GM12878 (cell line): ENCODE measurements around the gene ANKRD1. TPM values are rescaled to one million over a fixed set of nuclear protein-coding genes. Genes with fewer than 3 reads are reported as not detected.
A peak's percentile ranks its signal among the peaks of the same experiment; 100 is the strongest.

Experiments used
- ATAC-seq: fragments of 200-7000 bp; cut with Tn5 transposase; 3 replicates; pipeline ENCODE4 v1.9.1; 2020; ENCODE audit warnings: mild to moderate bottlenecking, moderate library complexity
- BruUV-seq: library from RNA; stranded (reverse); fragments of 400-500 nt; replicated peaks from 2 replicates; lab custom pipeline; 2021; lab: Mats Ljungman, UMichigan
- CTCF ChIA-PET: fragments of 300-600 bp; sonication (Branson Sonifier 250); formaldehyde crosslinking; extraction: SDS; loops from one replicate; lab custom pipeline; 2021; ENCODE audit warnings: inconsistent platforms; lab: Yijun Ruan, JAX
- POLR2A ChIA-PET: fragments of 350-600 bp; formaldehyde crosslinking; extraction: SDS; loops from one replicate; lab custom pipeline; 2021; ENCODE audit warnings: inconsistent platforms; lab: Charles Lee
- RAD21 ChIA-PET: fragments of 300-600 bp; sonication (Branson Sonifier 250); formaldehyde crosslinking; loops from one replicate; lab custom pipeline; 2023; ENCODE audit warnings: antibody characterized with exemption; ENCODE audit not compliant: unreplicated experiment; lab: Charles Lee
- SMC1A ChIA-PET: fragments of 300-600 bp; sonication (Branson Sonifier 250); formaldehyde crosslinking; loops from one replicate; lab custom pipeline; 2023; ENCODE audit not compliant: unreplicated experiment, uncharacterized antibody; lab: Charles Lee
- DNase-seq: peaks from one replicate; pipeline ENCODE4 v3.0.0-alpha.2; 2011; ENCODE audit warnings: low read depth, low spot score
- FAIRE-seq: peaks from 3 replicates; lab custom pipeline; 2011; peaks lifted over from hg19 to GRCh38; lab: Jason Lieb, UNC
- H2AFZ ChIP-seq: 2 replicates; pipeline ENCODE4 v1.6.0; 2011; ENCODE audit warnings: low read depth, low read length, control low read depth; ENCODE audit not compliant: control insufficient read depth
- H3K27ac ChIP-seq: 2 replicates; pipeline ENCODE4 v1.5.1; 2011; ENCODE audit warnings: control low read depth; ENCODE audit not compliant: control insufficient read depth, insufficient read depth
- H3K27me3 ChIP-seq, 2 experiments: replicated peaks in 1 of 2; 2 replicates each; pipeline versions ENCODE4 v1.6.0 to v1.6.1; 2011; ENCODE audit warnings: low read length in 1 of 2; ENCODE audit not compliant: control insufficient read depth in 2 of 2, insufficient read depth in 2 of 2
- H3K36me3 ChIP-seq, 2 experiments: 2 replicates each; pipeline ENCODE4 v1.5.1; 2011; ENCODE audit warnings: low read length in 1 of 2; ENCODE audit not compliant: control insufficient read depth in 2 of 2, insufficient read depth in 2 of 2
- H3K4me1 ChIP-seq: 2 replicates; pipeline ENCODE4 v1.6.1; 2011; ENCODE audit warnings: mild to moderate bottlenecking, low read length, moderate library complexity, mixed read lengths; ENCODE audit not compliant: control insufficient read depth, insufficient read depth
- H3K4me2 ChIP-seq: 2 replicates; pipeline ENCODE4 v1.6.0; 2011; ENCODE audit warnings: control low read depth; ENCODE audit not compliant: control insufficient read depth, insufficient read depth
- H3K4me3 ChIP-seq: fragments of 200-600 bp; sonication (generic); 2 replicates; pipeline ENCODE4 v1.5.1; 2016
- H3K79me2 ChIP-seq: 2 replicates; pipeline ENCODE4 v1.6.0; 2011; ENCODE audit warnings: low read length; ENCODE audit not compliant: control insufficient read depth, insufficient read depth
- H3K9ac ChIP-seq: 2 replicates; pipeline ENCODE4 v1.8.0; 2011; ENCODE audit warnings: low read length, control low read depth, mixed read lengths; ENCODE audit not compliant: control insufficient read depth, insufficient read depth
- H3K9me3 ChIP-seq: replicated peaks from 3 replicates; pipeline ENCODE4 v1.5.1; 2011; ENCODE audit warnings: mild to moderate bottlenecking, low read length; ENCODE audit not compliant: control insufficient read depth, insufficient read depth
- H4K20me1 ChIP-seq: 2 replicates; pipeline ENCODE4 v1.6.0; 2011; ENCODE audit not compliant: control insufficient read depth, insufficient read depth
- ATF2 ChIP-seq: IDR thresholded peaks from 2 replicates; pipeline ENCODE4 v1.6.1; 2012; ENCODE audit warnings: low read length, inconsistent platforms
- BCL11A ChIP-seq: IDR thresholded peaks from 2 replicates; pipeline ENCODE4 v1.6.1; 2011; ENCODE audit warnings: low read depth, low read length
- CREM ChIP-seq: IDR thresholded peaks from 2 replicates; pipeline ENCODE4 v1.6.1; 2014; ENCODE audit warnings: antibody characterized with exemption, low read depth
- ELK1 ChIP-seq: IDR thresholded peaks from 2 replicates; pipeline ENCODE4 v1.6.1; 2012; ENCODE audit warnings: low read depth, low read length, improper control_type of control experiment
- IKZF1 ChIP-seq: fragments of 450-650 bp; conservative IDR thresholded peaks from 2 replicates; pipeline ENCODE4 v1.6.1; 2017; ENCODE audit warnings: antibody characterized with exemption, mild to moderate bottlenecking
- IKZF2 ChIP-seq, 2 experiments: fragments of 450-650 bp; IDR thresholded peaks; 2 replicates each; pipeline ENCODE4 v1.6.1; 2017; ENCODE audit warnings: mild to moderate bottlenecking in 2 of 2, moderate library complexity in 2 of 2
- IRF5 ChIP-seq: fragments of 450-650 bp; IDR thresholded peaks from 2 replicates; pipeline ENCODE4 v1.6.1; 2017; ENCODE audit warnings: borderline replicate concordance
- JUNB ChIP-seq: IDR thresholded peaks from 2 replicates; pipeline ENCODE4 v1.6.1; 2016; ENCODE audit warnings: antibody characterized with exemption, mild to moderate bottlenecking
- JUND ChIP-seq: IDR thresholded peaks from 2 replicates; pipeline ENCODE4 v1.6.1; 2012; ENCODE audit warnings: low read depth, mild to moderate bottlenecking, low read length, improper control_type of control experiment, moderate library complexity
- KDM1A ChIP-seq: fragments of 200-600 bp; sonication (generic); IDR thresholded peaks from 2 replicates; pipeline ENCODE4 v1.6.1; 2016; ENCODE audit warnings: borderline replicate concordance
- KLF5 ChIP-seq: fragments of 450-650 bp; IDR thresholded peaks from 2 replicates; pipeline ENCODE4 v1.6.1; 2014; ENCODE audit warnings: mild to moderate bottlenecking; ENCODE audit not compliant: partially characterized antibody
- MTA2 ChIP-seq: fragments of 450-650 bp; IDR thresholded peaks from 2 replicates; pipeline ENCODE4 v1.6.1; 2016; ENCODE audit warnings: low read depth, mild to moderate bottlenecking, moderate library complexity
- NFIC ChIP-seq: IDR thresholded peaks from 2 replicates; pipeline ENCODE4 v1.6.1; 2012; ENCODE audit warnings: low read depth, mild to moderate bottlenecking, inconsistent platforms, low read length, moderate library complexity
- RCOR1 ChIP-seq: conservative IDR thresholded peaks from 2 replicates; pipeline ENCODE4 v1.6.1; 2012; ENCODE audit warnings: low read depth, low read length, improper control_type of control experiment
- RUNX3 ChIP-seq: IDR thresholded peaks from 2 replicates; pipeline ENCODE4 v1.6.1; 2012; ENCODE audit warnings: low read length, inconsistent platforms
- SIX5 ChIP-seq: IDR thresholded peaks from 2 replicates; pipeline ENCODE4 v1.6.1; 2011; ENCODE audit warnings: mild to moderate bottlenecking, low read depth, low read length, moderate library complexity; ENCODE audit not compliant: severe bottlenecking
- USF2 ChIP-seq: IDR thresholded peaks from 2 replicates; pipeline ENCODE4 v1.6.1; 2011; ENCODE audit warnings: low read depth, low read length, improper control_type of control experiment, borderline replicate concordance
- ZNF24 ChIP-seq: fragments of 450-650 bp; IDR thresholded peaks from 2 replicates; pipeline ENCODE4 v1.6.1; 2017; ENCODE audit warnings: antibody characterized with exemption, mild to moderate bottlenecking
- ZSCAN29 ChIP-seq: fragments of 450-650 bp; IDR thresholded peaks from 2 replicates; pipeline ENCODE4 v1.6.1; 2017; ENCODE audit warnings: mild to moderate bottlenecking, moderate library complexity
- WGBS: methylation state at CpG from one replicate; pipeline ENCODE4 v1.1.6; 2016; ENCODE audit warnings: low lambda C conversion rate; ENCODE audit not compliant: insufficient replicate concordance, insufficient coverage; ENCODE audit errors: missing lambda C conversion rate; 5-methylcytosine and 5-hydroxymethylcytosine counted together
- in situ Hi-C: fragments of 300-500 bp; cut with MboI; formaldehyde crosslinking; loops from 9 replicates; pipeline ENCODE4 v1.14.3; 2018; ENCODE audit warnings: mixed read lengths
- intact Hi-C: fragments of 100-400 bp; cut with micrococcal nuclease; formaldehyde crosslinking; loops from one replicate; pipeline ENCODE4 v1.14.2; 2022; ENCODE audit not compliant: unreplicated experiment
- polyA plus RNA-seq, 11 experiments: library from polyadenylated mRNA; depleted of rRNA in 4 of 11; unstranded in 6 of 11; stranded (reverse) in 5 of 11; fragments of >200 nt; fragmentation: Nextera tagmentation in 4 of 11; fragmentation: Illumina TruSeq in 1 of 11; extraction: Ambion mirVana in 4 of 11; extraction: Trizol in 1 of 11; gene quantifications; 1 replicate in 1 of 11; 2 replicates in 10 of 11; pipeline versions ENCODE4 v1.2.1 to v1.2.3, GENCODE V29; 2011 to 2016; ENCODE audit warnings: inconsistent platforms in 2 of 11, missing spikeins in 2 of 11, low read depth in 1 of 11
- total RNA-seq, 4 experiments: library from RNA; depleted of rRNA in 3 of 4; stranded (reverse); fragments of >200 nt in 3 of 4; fragmentation: Illumina TruSeq in 1 of 4; extraction: Trizol in 1 of 4; gene quantifications; 2 replicates each; pipeline versions ENCODE4 v1.2.1 to v1.2.3, GENCODE V29; 2013 to 2021

The ANKRD1 gene
- total and polyA plus RNA-seq, 10 of the 15 experiments (the other 5 are each of a cell fraction or from before 2014, with no cell fraction given): not detected

- TF ChIP-seq ELK1: no peak
- TF ChIP-seq USF2: no peak
- no peak for TF ChIP-seq ZSCAN29
- no peak for TF ChIP-seq MTA2
These were observed 14.3 kb downstream of the ANKRD1 start (continued) for GRCh38 chr10:90906596-90906995.

GRCh38 chr10:90905925-90906324 lies 15.0 kb downstream of the ANKRD1 start:
- FAIRE-seq: no peak
- H3K4me1 ChIP-seq: peaks cover 3% of the 10 kb centered on the region; the same call in 1 of the 2 replicates
- ChIA-PET RAD21 (no interaction called here), POLR2A (no interaction called here), CTCF (interaction anchor here (0.8 to 0.9 kb wide), 2 partner anchors 94 to 344 kb away, joined by 3 read pairs; no protein-coding TSS in a partner anchor), SMC1A (interaction anchor here (0.8 to 1.2 kb wide), 2 partner anchors 345 to 392 kb away, joined by 3 to 4 read pairs; no protein-coding TSS in a partner anchor)
- no peak for DNase-seq
- 46% methylated on average over 1 of the region's 1 CpG for WGBS
- H4K20me1 ChIP-seq: no peaks in the 10 kb centered on the region
- no peak overlapping the region for H3K4me2 ChIP-seq
- H2AFZ ChIP-seq: no peak overlapping the region
- no peak overlapping the region for H3K4me3 ChIP-seq
- in situ Hi-C loops: no loop called here
- no peaks in the 10 kb centered on the region for H3K9me3 ChIP-seq
- no peaks in the 10 kb centered on the region for H3K27me3 ChIP-seq
- intact Hi-C loops: no loop called here
- no peaks in the 10 kb centered on the region for H3K79me2 ChIP-seq
- BruUV-seq: no TSS peak
- no peak overlapping the region for H3K9ac ChIP-seq
- peaks cover 0 to 13% of the 10 kb centered on the region in 2 experiments; a peak in 2 of 4 replicates for H3K36me3 ChIP-seq
- peak; percentile 57 for ATAC-seq
- no peak overlapping the region for H3K27ac ChIP-seq
- TF ChIP-seq IKZF2 (IDR thresholded peaks at IDR 0.05) (peak; percentile 50 to 66; a peak in 3 of 4 replicates), NFIC (peak; percentile 75; the same call in 1 of the 2 replicates), KLF5 (no peak), JUND (no peak), CREM (peak; percentile 53; the same call in 1 of the 2 replicates), BCL11A (0 out of 2 replicates have a peak, but pooled peaks have one; percentile 31), RCOR1 (no peak), ZNF24 (no peak), SIX5 (no peak), MTA2 (peak; percentile 33; the same call in 1 of the 2 replicates), ATF2 (peak; percentile 41; the same call in 1 of the 2 replicates), IRF5 (no peak), RUNX3 (peak; percentile 55; the same call in 1 of the 2 replicates), KDM1A (no peak), IKZF1 (peak; percentile 27; the same call in 1 of the 2 replicates), JUNB (peak; percentile 92)
